Gastroesophageal sphincter (tissue), 4 donors: ENCODE data around the gene ITPKA. TPM values are rescaled to one million over a fixed set of nuclear protein-coding genes. Genes with fewer than 3 reads are reported as not detected.

Experiments used
- ATAC-seq: fragments of 150-250 bp; one replicate; pipeline ENCODE4 v1.9.1; 2016; ENCODE audit warnings: mild to moderate bottlenecking, moderate library complexity
- H3K27ac ChIP-seq, 4 donors: fragments of 200-600 bp; sonication (generic) in 3 of 4; 1 replicate in 3 of 4; 2 replicates in 1 of 4; pipeline ENCODE4 v1.5.1; 2016 to 2019
- H3K27me3 ChIP-seq: fragments of 200-600 bp; sonication (generic); one replicate; pipeline ENCODE4 v1.5.1; 2019
- H3K36me3 ChIP-seq, 2 donors: fragments of 200-600 bp; sonication (generic); one replicate each; pipeline ENCODE4 v1.5.1; 2019; ENCODE audit warnings: control low read depth in 1 of 2
- H3K4me1 ChIP-seq, 3 donors: fragments of 200-600 bp; sonication (generic); 1 replicate in 2 of 3; 2 replicates in 1 of 3; pipeline ENCODE4 v1.5.1; 2016 to 2019; ENCODE audit warnings: control low read depth in 2 of 3
- H3K4me3 ChIP-seq, 2 donors: fragments of 200-600 bp; sonication (generic); one replicate each; pipeline ENCODE4 v1.5.1; 2019; ENCODE audit warnings: mild to moderate bottlenecking in 1 of 2, moderate library complexity in 1 of 2
- H3K9me3 ChIP-seq, 3 donors: fragments of 200-600 bp; sonication (generic); one replicate each; pipeline ENCODE4 v1.5.1; 2017 to 2019; ENCODE audit warnings: control low read depth in 2 of 3
- EP300 ChIP-seq: sonication (generic); formaldehyde crosslinking; IDR thresholded peaks from one replicate; pipeline ENCODE4 v1.6.1; 2017; ENCODE audit warnings: antibody characterized with exemption, mild to moderate bottlenecking
- POLR2A ChIP-seq, 2 donors: fragments of 450-650 bp; IDR thresholded peaks; one replicate each; pipeline ENCODE4 v1.6.1; 2017; ENCODE audit warnings: antibody characterized with exemption in 2 of 2, mild to moderate bottlenecking in 2 of 2, moderate library complexity in 1 of 2
- POLR2AphosphoS5 ChIP-seq: sonication (generic); formaldehyde crosslinking; IDR thresholded peaks from one replicate; pipeline ENCODE4 v1.6.1; 2017; ENCODE audit warnings: antibody characterized with exemption
- WGBS, 2 donors: methylation state at CpG; one replicate each; pipeline ENCODE4 v1.1.5; 2018; ENCODE audit warnings: low coverage in 1 of 2; 5-methylcytosine and 5-hydroxymethylcytosine counted together
- total RNA-seq, 4 donors: library from RNA; depleted of rRNA; stranded (reverse); fragments of >200 nt; gene quantifications; one replicate each; pipeline ENCODE4 v1.1.0, GENCODE V29; 2016
- TF ChIP-seq, protein P1 (sequence below), 4 experiments: fragments of 200-600 bp in 2 of 4; fragments of 450-650 bp in 2 of 4; sonication (generic) in 1 of 4; IDR thresholded peaks; one replicate each; pipeline ENCODE4 v1.5.1; 2017 to 2019; ENCODE audit warnings: antibody characterized with exemption in 4 of 4, mild to moderate bottlenecking in 2 of 4, moderate library complexity in 2 of 4

Gene ITPKA
- total RNA-seq, result 1 to 10 TPM in 1 of 4 donors, under 1 TPM in 2, not detected in 1; 0.85 to 1.2 (median 0.94) TPM

- Histone ChIP-seq H3K27me3 (peaks cover 42% of the 10 kb centered on the region), H3K9me3 (no peaks in the 10 kb centered on the region), H3K4me1 (peaks cover 0 to 45% (median 22%) of the 10 kb centered on the region in 3 donors), H3K27ac (peak within 1 kb of the TSS in 3 of 4 donors; percentile 44 to 72 (median 68)), H3K36me3 (no peaks in the 10 kb centered on the region), H3K4me3 (peak within 1 kb of the TSS; percentile 43 to 66)
- TF ChIP-seq POLR2AphosphoS5 (no peak), POLR2A (IDR thresholded peaks at IDR 0.05) (no peak), EP300 (no peak)
- TF ChIP-seq, protein P1, sequence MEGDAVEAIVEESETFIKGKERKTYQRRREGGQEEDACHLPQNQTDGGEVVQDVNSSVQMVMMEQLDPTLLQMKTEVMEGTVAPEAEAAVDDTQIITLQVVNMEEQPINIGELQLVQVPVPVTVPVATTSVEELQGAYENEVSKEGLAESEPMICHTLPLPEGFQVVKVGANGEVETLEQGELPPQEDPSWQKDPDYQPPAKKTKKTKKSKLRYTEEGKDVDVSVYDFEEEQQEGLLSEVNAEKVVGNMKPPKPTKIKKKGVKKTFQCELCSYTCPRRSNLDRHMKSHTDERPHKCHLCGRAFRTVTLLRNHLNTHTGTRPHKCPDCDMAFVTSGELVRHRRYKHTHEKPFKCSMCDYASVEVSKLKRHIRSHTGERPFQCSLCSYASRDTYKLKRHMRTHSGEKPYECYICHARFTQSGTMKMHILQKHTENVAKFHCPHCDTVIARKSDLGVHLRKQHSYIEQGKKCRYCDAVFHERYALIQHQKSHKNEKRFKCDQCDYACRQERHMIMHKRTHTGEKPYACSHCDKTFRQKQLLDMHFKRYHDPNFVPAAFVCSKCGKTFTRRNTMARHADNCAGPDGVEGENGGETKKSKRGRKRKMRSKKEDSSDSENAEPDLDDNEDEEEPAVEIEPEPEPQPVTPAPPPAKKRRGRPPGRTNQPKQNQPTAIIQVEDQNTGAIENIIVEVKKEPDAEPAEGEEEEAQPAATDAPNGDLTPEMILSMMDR (IDR thresholded peaks at IDR 0.05), result no peak
- WGBS, 2 donors, result no CpG with 5 or more reads among the region's 60 CpGs
- peak; percentile 70 for ATAC-seq
Measured at GRCh38 chr15:41493205-41493901, at the start of gene ITPKA. TSS of gene ITPKA (plus strand) at chr15:41493874. CDS start at chr15:41493928, 54 bp downstream.

- no peaks in the 10 kb centered on the region for H3K27me3 ChIP-seq
- TF ChIP-seq, protein P1 (IDR thresholded peaks at IDR 0.05), result no peak
- TF ChIP-seq POLR2A (IDR thresholded peaks at IDR 0.05) (no peak), POLR2AphosphoS5 (no peak), EP300 (no peak)
- no peak overlapping the region for H3K4me3 ChIP-seq
- no peak overlapping the region for H3K27ac ChIP-seq
- peaks cover 0 to 50% of the 10 kb centered on the region in 2 donors for H3K36me3 ChIP-seq
- H3K4me1 ChIP-seq, result no peaks in the 10 kb centered on the region
- H3K9me3 ChIP-seq, result no peaks in the 10 kb centered on the region
- no peak for ATAC-seq
Measured at GRCh38 chr15:41445399-41445798, 48.3 kb upstream of the ITPKA start.

GRCh38 chr15:41462084-41462795 lies 31.4 kb upstream of the ITPKA start:
- TF ChIP-seq POLR2AphosphoS5, result no peak
- TF ChIP-seq POLR2A (IDR thresholded peaks at IDR 0.05), result no peak
- TF ChIP-seq EP300, result no peak
- TF ChIP-seq, protein P1 (IDR thresholded peaks at IDR 0.05), result no peak
- no peak for ATAC-seq
- no peaks in the 10 kb centered on the region for H3K27me3 ChIP-seq
- no peak overlapping the region for H3K4me3 ChIP-seq
- no peak overlapping the region for H3K27ac ChIP-seq
- H3K4me1 ChIP-seq, result no peaks in the 10 kb centered on the region
- 58 to 69% methylated on average over 3 to 4 of the region's 4 CpGs for WGBS, 2 donors
- no peaks in the 10 kb centered on the region for H3K9me3 ChIP-seq
- H3K36me3 ChIP-seq, result peaks cover 0 to 82% of the 10 kb centered on the region in 2 donors

GRCh38 chr15:41464889-41465580 lies 28.6 kb upstream of the ITPKA start:
- peaks cover 0 to 89% of the 10 kb centered on the region in 2 donors for H3K36me3 ChIP-seq
- no peaks in the 10 kb centered on the region for H3K9me3 ChIP-seq
- H3K4me1 ChIP-seq, result no peaks in the 10 kb centered on the region
- 69 to 77% methylated on average over 3 to 5 of the region's 9 CpGs for whole genome bisulfite sequencing, 2 donors
- no peak overlapping the region for H3K27ac ChIP-seq
- TF ChIP-seq EP300 (no peak), POLR2AphosphoS5 (no peak), POLR2A (IDR thresholded peaks at IDR 0.05) (no peak)
- TF ChIP-seq, protein P1 (IDR thresholded peaks at IDR 0.05), result no peak
- no peak for ATAC-seq
- no peak overlapping the region for H3K4me3 ChIP-seq
- no peaks in the 10 kb centered on the region for H3K27me3 ChIP-seq
